GDM1 (cell line): ENCODE measurements around the gene TF.
"Not testable (repeated sequence)": the region's sequence is repeated elsewhere in the genome, so short reads cannot be mapped to it uniquely, and the experiment has no call there.

ENCODE experiments used
- DNase-seq: peaks from one replicate; lab custom pipeline; 2025; lab: John Stamatoyannopoulos, UW

Gene TF

GRCh38 chr3:133767607-133768006, 21.4 kb downstream of the TF start:
- DNase-seq = no peak

- no peak for DNase-seq
Measured at GRCh38 chr3:133769536-133769935, 23.3 kb downstream of the TF start.

GRCh38 chr3:133773732-133774131, 27.5 kb downstream of the TF start:
- DNase-seq = no peak

GRCh38 chr3:133775309-133775708, 29.1 kb downstream of the TF start:
- no peak for DNase-seq

- no peak for DNase-seq
Measured at GRCh38 chr3:133775835-133776234, 29.6 kb downstream of the TF start.

- DNase-seq = no peak
Measured at GRCh38 chr3:133776794-133777438, 30.7 kb downstream of the TF start.

- no peak for DNase-seq
Measured at GRCh38 chr3:133777807-133778568, 31.8 kb downstream of the TF start.

- DNase-seq = no peak
Measured at GRCh38 chr3:133779626-133780203, 33.5 kb downstream of the TF start.

- not testable (repeated sequence) for DNase-seq
Measured at GRCh38 chr3:133780756-133781155, 34.6 kb downstream of the TF start.

GRCh38 chr3:133781570-133781969, 35.4 kb downstream of the TF start:
- DNase-seq = no peak

GRCh38 chr3:133782454-133782853, 36.3 kb downstream of the TF start:
- no peak for DNase-seq

GRCh38 chr3:133783762-133784161, 37.6 kb downstream of the TF start:
- DNase-seq = no peak

GRCh38 chr3:133788024-133788423, 41.8 kb downstream of the TF start:
- DNase-seq = no peak

GRCh38 chr3:133792171-133792763, 46.1 kb downstream of the TF start:
- no peak for DNase-seq

- DNase-seq = no peak
Measured at GRCh38 chr3:133797396-133798105, 51.4 kb downstream of the TF start.

GRCh38 chr3:133799794-133800585, 53.8 kb downstream of the TF start:
- no peak for DNase-seq

- no peak for DNase-seq
Measured at GRCh38 chr3:133803469-133803868, 57.3 kb downstream of the TF start.

- DNase-seq = no peak
Measured at GRCh38 chr3:133804896-133805295, 58.7 kb downstream of the TF start.

- DNase-seq = no peak
Measured at GRCh38 chr3:133805384-133805701, 59.1 kb downstream of the TF start.

GRCh38 chr3:133805702-133806475, 59.7 kb downstream of the TF start, which contains the start of gene SRPRB:
Gene SRPRB, plus strand, starts transcription at chr3:133805815. Its CDS starts 34 bp downstream, at chr3:133805849.
- peak; percentile 89 for DNase-seq

GRCh38 chr3:133812872-133813271, 66.7 kb downstream of the TF start:
- DNase-seq = no peak
